Panc1 (cell line): ENCODE results near the gene KRT86.
"Not testable (repeated sequence)": the region's sequence is repeated elsewhere in the genome, so short reads cannot be mapped to it uniquely, and the experiment has no call there.

ENCODE experiments used
- CTCF ChIP-seq: fragments of 450-650 bp; IDR thresholded peaks from 2 replicates; pipeline ENCODE4 v1.5.1; 2017; ENCODE audit warnings: mild to moderate bottlenecking
- REST ChIP-seq, 2 experiments: IDR thresholded peaks; 2 replicates each; pipeline ENCODE4 v1.6.1; 2011 to 2012; ENCODE audit warnings: low read depth in 2 of 2, control low read depth in 1 of 2, low read length in 1 of 2, mild to moderate bottlenecking in 1 of 2, moderate library complexity in 1 of 2; ENCODE audit not compliant: insufficient read depth in 1 of 2
- SIN3A ChIP-seq: IDR thresholded peaks from 2 replicates; pipeline ENCODE4 v1.6.1; 2012; ENCODE audit warnings: low read depth, mild to moderate bottlenecking, low read length, moderate library complexity, borderline replicate concordance; ENCODE audit not compliant: insufficient read depth

- TF ChIP-seq CTCF; REST (IDR thresholded peaks at IDR 0.05; ENCODE audit: insufficient read depth in 1 of 2, low read depth in 2 of 2, low read length in 1 of 2); SIN3A: not testable (repeated sequence)
Observed at GRCh38 chr12:52304941-52305411, 30.5 kb downstream of the KRT86 start.
